IPS-18c (cell line): ENCODE data around the gene GRAMD4.

ENCODE experiments used
- H3K4me3 ChIP-seq: 2 replicates; pipeline ENCODE4 v1.7.0; 2013; ENCODE audit warnings: low read depth, mild to moderate bottlenecking, low read length, moderate library complexity; ENCODE audit not compliant: insufficient read depth
- H3K9me3 ChIP-seq: one replicate; pipeline ENCODE4 v1.6.1; 2013; ENCODE audit warnings: mild to moderate bottlenecking, low read length, moderate library complexity; ENCODE audit not compliant: control insufficient read depth, insufficient read depth

Gene GRAMD4

GRCh38 chr22:46667245-46667623, 47.0 kb downstream of the GRAMD4 start:
- no peaks in the 10 kb centered on the region for H3K9me3 ChIP-seq
- no peak overlapping the region for H3K4me3 ChIP-seq

GRCh38 chr22:46668116-46668515, 47.9 kb downstream of the GRAMD4 start:
- no peak overlapping the region for H3K4me3 ChIP-seq
- H3K9me3 ChIP-seq: no peaks in the 10 kb centered on the region

GRCh38 chr22:46669201-46669600, 49.0 kb downstream of the GRAMD4 start:
- no peak overlapping the region for H3K4me3 ChIP-seq

GRCh38 chr22:46671824-46672432, 51.7 kb downstream of the GRAMD4 start:
- no peaks in the 10 kb centered on the region for H3K9me3 ChIP-seq
- no peak overlapping the region for H3K4me3 ChIP-seq

More at GRCh38 chr22:46669201-46669600, 49.0 kb downstream of the GRAMD4 start:
- H3K9me3 ChIP-seq: no peaks in the 10 kb centered on the region

GRCh38 chr22:46672731-46673130, 52.5 kb downstream of the GRAMD4 start:
- no peaks in the 10 kb centered on the region for H3K9me3 ChIP-seq
- no peak overlapping the region for H3K4me3 ChIP-seq

- Histone ChIP-seq H3K4me3 (no peak overlapping the region), H3K9me3 (no peaks in the 10 kb centered on the region)
These were observed 53.0 kb downstream of the GRAMD4 start for GRCh38 chr22:46673205-46673604.

GRCh38 chr22:46673662-46674236, 53.6 kb downstream of the GRAMD4 start:
- Histone ChIP-seq H3K4me3 (no peak overlapping the region), H3K9me3 (no peaks in the 10 kb centered on the region)

GRCh38 chr22:46674367-46674781, 54.2 kb downstream of the GRAMD4 start:
- Histone ChIP-seq H3K4me3 (no peak overlapping the region), H3K9me3 (no peaks in the 10 kb centered on the region)

GRCh38 chr22:46674906-46675305, 54.7 kb downstream of the GRAMD4 start:
- H3K4me3 ChIP-seq: no peak overlapping the region

GRCh38 chr22:46675479-46675878, 55.3 kb downstream of the GRAMD4 start:
- Histone ChIP-seq H3K4me3 (no peak overlapping the region), H3K9me3 (no peaks in the 10 kb centered on the region)

More at GRCh38 chr22:46674906-46675305, 54.7 kb downstream of the GRAMD4 start:
- no peaks in the 10 kb centered on the region for H3K9me3 ChIP-seq

GRCh38 chr22:46675938-46676337, 55.8 kb downstream of the GRAMD4 start:
- H3K9me3 ChIP-seq: no peaks in the 10 kb centered on the region
- H3K4me3 ChIP-seq: no peak overlapping the region

GRCh38 chr22:46676479-46676878, 56.3 kb downstream of the GRAMD4 start:
- H3K9me3 ChIP-seq: no peaks in the 10 kb centered on the region
- no peak overlapping the region for H3K4me3 ChIP-seq

- Histone ChIP-seq H3K4me3 (no peak overlapping the region), H3K9me3 (no peaks in the 10 kb centered on the region)
These were observed 56.7 kb downstream of the GRAMD4 start for GRCh38 chr22:46676881-46677280.

GRCh38 chr22:46677323-46678002, 57.3 kb downstream of the GRAMD4 start:
- Histone ChIP-seq H3K9me3 (no peaks in the 10 kb centered on the region), H3K4me3 (no peak overlapping the region)

- Histone ChIP-seq H3K4me3 (no peak overlapping the region), H3K9me3 (no peaks in the 10 kb centered on the region)
These were observed 57.9 kb downstream of the GRAMD4 start for GRCh38 chr22:46678003-46678657.

GRCh38 chr22:46678785-46679700, 58.9 kb downstream of the GRAMD4 start:
- no peaks in the 10 kb centered on the region for H3K9me3 ChIP-seq
- no peak overlapping the region for H3K4me3 ChIP-seq

- Histone ChIP-seq H3K4me3 (no peak overlapping the region), H3K9me3 (no peaks in the 10 kb centered on the region)
These were observed 59.6 kb downstream of the GRAMD4 start for GRCh38 chr22:46679706-46680269.
